DOHH2 (cell line): ENCODE measurements around the gene NDUFS4.
"Not testable (repeated sequence)": the region's sequence is repeated elsewhere in the genome, so short reads cannot be mapped to it uniquely, and the experiment has no call there.

Experiments
- CTCF ChIP-seq: fragments of 200-600 bp; sonication (generic); IDR thresholded peaks from one replicate; pipeline ENCODE4 v1.5.1; 2014; ENCODE audit warnings: antibody characterized with exemption, mild to moderate bottlenecking, low read depth, low read length; ENCODE audit not compliant: poor library complexity, severe bottlenecking
- EZH2phosphoT487 ChIP-seq: fragments of 200-600 bp; sonication (generic); IDR thresholded peaks from 2 replicates; pipeline ENCODE4 v1.6.1; 2017; ENCODE audit warnings: borderline replicate concordance, mild to moderate bottlenecking, antibody characterized with exemption, low read length, moderate library complexity, mixed read lengths

- not testable (repeated sequence) for TF ChIP-seq CTCF, EZH2phosphoT487
Measured at GRCh38 chr5:53710405-53710804, 150.0 kb downstream of the NDUFS4 start.
